Heart right ventricle (tissue), 16 donors: ENCODE measurements around the gene GAS2L1. TPM values are rescaled to one million over a fixed set of nuclear protein-coding genes. Genes with fewer than 3 reads are reported as not detected.

Source experiments
- ATAC-seq, 8 donors: fragments of 200-7000 bp; cut with Tn5 transposase; one replicate each; pipeline ENCODE4 v1.9.1; 2020; ENCODE audit warnings: mild to moderate bottlenecking in 8 of 8, moderate library complexity in 8 of 8, moderate number of reproducible peaks in 1 of 8
- DNase-seq, 2 donors: peaks; one replicate each; pipeline ENCODE4 v3.0.0-alpha.2; 2020
- H3K27ac ChIP-seq, 10 donors: fragments of 200-600 bp; sonication (generic) in 2 of 10; one replicate each; pipeline versions ENCODE4 v1.5.0 to v1.8.0; 2020 to 2022; ENCODE audit warnings: mild to moderate bottlenecking in 3 of 10
- H3K27me3 ChIP-seq, 7 donors: fragments of 200-600 bp; one replicate each; pipeline ENCODE4 v1.8.0; 2021 to 2022; ENCODE audit warnings: mild to moderate bottlenecking in 2 of 7
- H3K36me3 ChIP-seq, 9 donors: fragments of 200-600 bp; sonication (generic) in 1 of 9; one replicate each; pipeline versions ENCODE4 v1.5.0 to v1.8.0; 2020 to 2022; ENCODE audit warnings: mild to moderate bottlenecking in 2 of 9
- H3K4me1 ChIP-seq, 9 donors: fragments of 200-600 bp; sonication (generic) in 1 of 9; one replicate each; pipeline versions ENCODE4 v1.5.0 to v1.8.0; 2020 to 2022; ENCODE audit warnings: mild to moderate bottlenecking in 4 of 9
- H3K4me3 ChIP-seq, 10 donors: fragments of 200-600 bp; sonication (generic) in 2 of 10; one replicate each; pipeline versions ENCODE4 v1.5.0 to v1.8.0; 2020 to 2022; ENCODE audit warnings: mild to moderate bottlenecking in 7 of 10, moderate library complexity in 2 of 10
- H3K9me3 ChIP-seq, 11 donors: fragments of 200-600 bp in 10 of 11; sonication (generic) in 2 of 11; one replicate each; pipeline versions ENCODE4 v1.5.0 to v1.8.0; 2013 to 2022; ENCODE audit warnings: mild to moderate bottlenecking in 2 of 11, control low read depth in 1 of 11, moderate library complexity in 1 of 11
- CTCF ChIP-seq, 9 donors: fragments of 200-600 bp; sonication (generic) in 2 of 9; IDR thresholded peaks; one replicate each; pipeline versions ENCODE4 v1.5.0 to v1.8.0; 2021 to 2022; ENCODE audit warnings: antibody characterized with exemption in 9 of 9, mild to moderate bottlenecking in 5 of 9, moderate library complexity in 1 of 9
- WGBS, 2 donors: extraction: QIAGEN DNeasy Blood & Tissue Kit; methylation state at CpG; one replicate each; pipeline ENCODE4 v1.1.7; 2013; ENCODE audit warnings: inconsistent platforms in 1 of 2; 5-methylcytosine and 5-hydroxymethylcytosine counted together
- intact Hi-C, 10 donors: fragments of 100-400 bp; cut with DNase I; formaldehyde crosslinking; loops; one replicate each; pipeline versions ENCODE4 v1.11.1 to v1.14.2; 2022
- polyA plus RNA-seq, 2 donors: library from polyadenylated mRNA; stranded (reverse); fragments of 200-250 nt; gene quantifications; one replicate each; pipeline ENCODE4 v1.2.3, GENCODE V29; 2013
- total RNA-seq, 10 donors: library from RNA; stranded (reverse); fragmentation: NEBNext Ultra II Directional in 3 of 10; extraction: Animal tissue kit (Norgen Biotek cat#: 25700) in 3 of 10; gene quantifications; one replicate each; pipeline versions ENCODE4 v1.2.1 to v1.2.4, GENCODE V29; 2021 to 2023
- donor health status: Arrhythmogenic right ventricular cardiomyopathy.
- donor health status: ischemic (EF 13 %, LVEDD 7.1; RV severe dilation, severe dysfunction).
- donor health status: healthy with polysubstance abuse.
- donor health status: DM: no; HTN: yes; CAD: no.
- donor health status: DM: no; HTN: no; CAD: no.
- donor health status: ischemic (EF 25% LVEDD 6.9; RV normal size, moderate dysfunction).
- donor health status: ischemic (EF 25% LVEDD 5.7; RV mildly dilated, moderate dysfunction).
- donor health status: healthy.
- donor health status: DM: yes; HTN: yes; CAD: no.
- donor health status: Ischemic cardiomyopathy.
- donor health status: ischemic (EF 35%, LVEDD 5.7; RV mildly dilated, moderate dysfunction).
- donor health status: nonischemic (EF 11% LVEDD 7.7; RV severe dilation, severe dysfunction).
- donor health status: DM: yes; HTN: yes; CAD: no.
- donor health status: PGD.
- donor health status: ischemic (EF 29% LVEDD 5.4; RV normal size, mild dysfunction).
- donor health status: nonischemic (EF 23%, LVEDD 6.1; RV moderate dilation, normal function).

The GAS2L1 gene
- total and polyA plus RNA-seq, 12 donors = 10.9 to 45.0 (median 15.0) TPM

GRCh38 chr22:29351042-29351441, 44.6 kb downstream of the GAS2L1 start:
- TF ChIP-seq CTCF (IDR thresholded peaks at IDR 0.05) = no peak
- no peak overlapping the region for H3K27ac ChIP-seq
- H3K27me3 ChIP-seq = no peaks in the 10 kb centered on the region
- intact Hi-C loops = no loop called here
- DNase-seq (no peak), ATAC-seq (no peak)
- 98 to 99% methylated on average over 6 of the region's 6 CpGs for WGBS, 2 donors
- no peak overlapping the region for H3K4me3 ChIP-seq
- peaks cover 0 to 16% (median 11%) of the 10 kb centered on the region in 9 donors for H3K4me1 ChIP-seq
- H3K36me3 ChIP-seq = peaks cover 0 to 100% (median 76%) of the 10 kb centered on the region in 9 donors
- H3K9me3 ChIP-seq = no peaks in the 10 kb centered on the region

- WGBS, 2 donors = 78 to 80% methylated on average over 9 of the region's 9 CpGs
- peak in 1 of 8 donors; percentile 26 for ATAC-seq
- H3K9me3 ChIP-seq = no peaks in the 10 kb centered on the region
- H3K27me3 ChIP-seq = no peaks in the 10 kb centered on the region
- H3K36me3 ChIP-seq = peaks cover 0 to 100% (median 81%) of the 10 kb centered on the region in 9 donors
- H3K4me3 ChIP-seq = no peak overlapping the region
- H3K27ac ChIP-seq = no peak overlapping the region
- H3K4me1 ChIP-seq = peaks cover 0 to 8% (median 3%) of the 10 kb centered on the region in 9 donors
- no peak for DNase-seq
- intact Hi-C loops = no loop called here
- no peak for TF ChIP-seq CTCF (IDR thresholded peaks at IDR 0.05)
These were observed 45.4 kb downstream of the GAS2L1 start for GRCh38 chr22:29351891-29352290.

- WGBS, 2 donors = 87 to 95% methylated on average over 9 of the region's 9 CpGs
- no peak overlapping the region for H3K27ac ChIP-seq
- TF ChIP-seq CTCF (IDR thresholded peaks at IDR 0.05) = no peak
- no peaks in the 10 kb centered on the region for H3K4me1 ChIP-seq
- no peaks in the 10 kb centered on the region for H3K27me3 ChIP-seq
- DNase-seq (no peak), ATAC-seq (no peak)
- peaks cover 2 to 100% (median 81%) of the 10 kb centered on the region in 9 donors for H3K36me3 ChIP-seq
- no peaks in the 10 kb centered on the region for H3K9me3 ChIP-seq
- no peak overlapping the region for H3K4me3 ChIP-seq
- intact Hi-C loops = no loop called here
These were observed 46.3 kb downstream of the GAS2L1 start for GRCh38 chr22:29352778-29353177.

GRCh38 chr22:29353286-29353685, 46.8 kb downstream of the GAS2L1 start:
- ATAC-seq (no peak), DNase-seq (no peak)
- Histone ChIP-seq H3K36me3 (peaks cover 2 to 100% (median 81%) of the 10 kb centered on the region in 9 donors), H3K9me3 (no peaks in the 10 kb centered on the region), H3K27ac (no peak overlapping the region), H3K27me3 (no peaks in the 10 kb centered on the region), H3K4me1 (no peaks in the 10 kb centered on the region), H3K4me3 (no peak overlapping the region)
- intact Hi-C loops = no loop called here
- WGBS, 2 donors = 90% methylated on average over 11 of the region's 11 CpGs
- no peak for TF ChIP-seq CTCF (IDR thresholded peaks at IDR 0.05)
